Stimulated activated CD4-positive, alpha-beta T cell treated with anti-CD3 and anti-CD28 coated beads, TNF-alpha, amount 100 ng/mL, for 24 hours (primary cell): ENCODE results near the gene RBKS.
"Not testable (repeated sequence)": the region's sequence is repeated elsewhere in the genome, so short reads cannot be mapped to it uniquely, and the experiment has no call there.

Experiments used
- DNase-seq, 3 experiments: peaks; one replicate each; pipeline ENCODE4 v3.0.0-alpha.2; 2020; ENCODE audit warnings: low read depth in 3 of 3

Gene RBKS

GRCh38 chr2:27798948-27799645 is 91.1 kb downstream of the RBKS start:
- DNase-seq: no peak

GRCh38 chr2:27798486-27798885 is 91.7 kb downstream of the RBKS start:
- DNase-seq: no peak

- DNase-seq: no peak
These were observed 92.3 kb downstream of the RBKS start for GRCh38 chr2:27797841-27798240.

GRCh38 chr2:27796791-27797765 is 93.1 kb downstream of the RBKS start:
- no peak for DNase-seq

- DNase-seq: no peak
These were observed 94.3 kb downstream of the RBKS start for GRCh38 chr2:27795868-27796277.

- no peak for DNase-seq
These were observed 94.9 kb downstream of the RBKS start for GRCh38 chr2:27795093-27795834.

- no peak for DNase-seq
These were observed 97.4 kb downstream of the RBKS start for GRCh38 chr2:27792759-27793158.

GRCh38 chr2:27790796-27791195 is 99.4 kb downstream of the RBKS start:
- no peak for DNase-seq

GRCh38 chr2:27782701-27783100 is 107.5 kb downstream of the RBKS start:
- DNase-seq: no peak

GRCh38 chr2:27781496-27781895 is 108.7 kb downstream of the RBKS start:
- DNase-seq: no peak

- DNase-seq: no peak
These were observed 110.7 kb downstream of the RBKS start for GRCh38 chr2:27779417-27780055.

- no peak for DNase-seq
These were observed 113.5 kb downstream of the RBKS start for GRCh38 chr2:27776696-27777095.

GRCh38 chr2:27776097-27776496 is 114.1 kb downstream of the RBKS start:
- no peak for DNase-seq

GRCh38 chr2:27773959-27774358 is 116.2 kb downstream of the RBKS start:
- no peak for DNase-seq

- DNase-seq: no peak
These were observed 117.4 kb downstream of the RBKS start for GRCh38 chr2:27772804-27773203.

GRCh38 chr2:27771548-27772335 is 118.4 kb downstream of the RBKS start, which contains the start of gene MRPL33:
MRPL33 (plus strand) TSS chr2:27771719; CDS start chr2:27771778, 59 bp downstream.
- DNase-seq: peak; percentile 82 to 94 (median 84)

- no peak for DNase-seq
These were observed 119.0 kb downstream of the RBKS start for GRCh38 chr2:27771202-27771547.

- DNase-seq: no peak
These were observed 123.9 kb downstream of the RBKS start for GRCh38 chr2:27766287-27766661.

- DNase-seq: peak; percentile 21 to 53 (median 24)
These were observed 124.4 kb downstream of the RBKS start for GRCh38 chr2:27765621-27766286.

GRCh38 chr2:27764526-27764925 is 125.7 kb downstream of the RBKS start:
- DNase-seq: not testable (repeated sequence)
